HepG2 (cell line): ENCODE data around the gene POTEJ.
"Not testable (repeated sequence)": the region's sequence is repeated elsewhere in the genome, so short reads cannot be mapped to it uniquely, and the experiment has no call there.

ENCODE experiments used
- ARID2 ChIP-seq: sonication (generic); formaldehyde crosslinking; IDR thresholded peaks from 2 replicates; pipeline ENCODE4 v1.8.1; 2022; ENCODE audit warnings: mild to moderate bottlenecking, missing genetic modification reagents, borderline replicate concordance
- IRF2 ChIP-seq: IDR thresholded peaks from 2 replicates; pipeline ENCODE4 v1.6.1; 2018; ENCODE audit warnings: missing genetic modification reagents, missing compliant biosample characterization
- MTA3 ChIP-seq: sonication (generic); formaldehyde crosslinking; IDR thresholded peaks from 2 replicates; pipeline ENCODE4 v1.4.0; 2020; ENCODE audit warnings: missing genetic modification reagents
- TF ChIP-seq, protein P1 (sequence below): sonication (generic); formaldehyde crosslinking; IDR thresholded peaks from 2 replicates; pipeline ENCODE4 v1.5.0; 2020; ENCODE audit warnings: mild to moderate bottlenecking, missing genetic modification reagents, moderate library complexity
- TF ChIP-seq, protein P2 (sequence below): sonication (generic); formaldehyde crosslinking; IDR thresholded peaks from 2 replicates; pipeline ENCODE4 v1.8.1; 2023; ENCODE audit warnings: missing genetic modification reagents, inconsistent platforms, borderline replicate concordance
- TF ChIP-seq, protein P3 (sequence below): IDR thresholded peaks from 2 replicates; pipeline ENCODE4 v1.6.1; 2012; ENCODE audit warnings: inconsistent platforms

DNA sequence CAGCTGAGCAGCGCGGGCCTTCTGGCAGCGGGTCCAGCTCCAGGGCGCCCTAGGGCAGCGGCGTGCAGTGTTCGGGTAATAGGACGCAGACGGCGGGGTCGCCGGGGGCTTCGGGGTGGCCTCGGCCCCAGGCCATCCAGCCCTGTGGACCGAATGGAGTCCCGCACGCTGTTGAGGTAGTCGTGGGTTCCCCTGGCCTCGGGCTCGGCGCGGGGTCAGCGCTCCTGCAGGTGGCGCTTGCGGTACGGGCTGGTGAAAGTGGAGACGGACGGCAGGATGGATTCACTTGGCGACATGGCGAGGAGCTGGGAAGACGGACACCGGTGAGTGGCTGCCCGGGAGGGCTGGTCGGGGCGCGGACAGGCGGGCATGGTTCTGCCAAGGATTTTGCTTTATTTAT lies 82.2 kb downstream of the POTEJ start:
- TF ChIP-seq, protein P1, sequence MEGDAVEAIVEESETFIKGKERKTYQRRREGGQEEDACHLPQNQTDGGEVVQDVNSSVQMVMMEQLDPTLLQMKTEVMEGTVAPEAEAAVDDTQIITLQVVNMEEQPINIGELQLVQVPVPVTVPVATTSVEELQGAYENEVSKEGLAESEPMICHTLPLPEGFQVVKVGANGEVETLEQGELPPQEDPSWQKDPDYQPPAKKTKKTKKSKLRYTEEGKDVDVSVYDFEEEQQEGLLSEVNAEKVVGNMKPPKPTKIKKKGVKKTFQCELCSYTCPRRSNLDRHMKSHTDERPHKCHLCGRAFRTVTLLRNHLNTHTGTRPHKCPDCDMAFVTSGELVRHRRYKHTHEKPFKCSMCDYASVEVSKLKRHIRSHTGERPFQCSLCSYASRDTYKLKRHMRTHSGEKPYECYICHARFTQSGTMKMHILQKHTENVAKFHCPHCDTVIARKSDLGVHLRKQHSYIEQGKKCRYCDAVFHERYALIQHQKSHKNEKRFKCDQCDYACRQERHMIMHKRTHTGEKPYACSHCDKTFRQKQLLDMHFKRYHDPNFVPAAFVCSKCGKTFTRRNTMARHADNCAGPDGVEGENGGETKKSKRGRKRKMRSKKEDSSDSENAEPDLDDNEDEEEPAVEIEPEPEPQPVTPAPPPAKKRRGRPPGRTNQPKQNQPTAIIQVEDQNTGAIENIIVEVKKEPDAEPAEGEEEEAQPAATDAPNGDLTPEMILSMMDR (CRISPR knock-in tag) = peak; percentile 72
- TF ChIP-seq, protein P2, sequence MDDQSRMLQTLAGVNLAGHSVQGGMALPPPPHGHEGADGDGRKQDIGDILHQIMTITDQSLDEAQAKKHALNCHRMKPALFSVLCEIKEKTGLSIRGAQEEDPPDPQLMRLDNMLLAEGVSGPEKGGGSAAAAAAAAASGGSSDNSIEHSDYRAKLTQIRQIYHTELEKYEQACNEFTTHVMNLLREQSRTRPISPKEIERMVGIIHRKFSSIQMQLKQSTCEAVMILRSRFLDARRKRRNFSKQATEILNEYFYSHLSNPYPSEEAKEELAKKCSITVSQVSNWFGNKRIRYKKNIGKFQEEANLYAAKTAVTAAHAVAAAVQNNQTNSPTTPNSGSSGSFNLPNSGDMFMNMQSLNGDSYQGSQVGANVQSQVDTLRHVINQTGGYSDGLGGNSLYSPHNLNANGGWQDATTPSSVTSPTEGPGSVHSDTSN (CRISPR knock-in tag) = not testable (repeated sequence)
- TF ChIP-seq ARID2 (CRISPR knock-in tag); IRF2 (CRISPR knock-in tag); MTA3: not testable (repeated sequence)
- TF ChIP-seq, protein P3, sequence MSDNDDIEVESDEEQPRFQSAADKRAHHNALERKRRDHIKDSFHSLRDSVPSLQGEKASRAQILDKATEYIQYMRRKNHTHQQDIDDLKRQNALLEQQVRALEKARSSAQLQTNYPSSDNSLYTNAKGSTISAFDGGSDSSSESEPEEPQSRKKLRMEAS = not testable (repeated sequence)
